Sciatic nerve (tissue), 2 donors: ENCODE measurements around the gene XPNPEP2. TPM values are rescaled to one million over a fixed set of nuclear protein-coding genes. Genes with fewer than 3 reads are reported as not detected.
"Not testable (repeated sequence)": the region's sequence is repeated elsewhere in the genome, so short reads cannot be mapped to it uniquely, and the experiment has no call there.

Source experiments
- ATAC-seq: fragments of 200-7000 bp; cut with Tn5 transposase; one replicate; pipeline ENCODE4 v1.9.1; 2020; ENCODE audit warnings: mild to moderate bottlenecking, moderate library complexity
- DNase-seq: peaks from one replicate; pipeline ENCODE4 v3.0.0-alpha.2; 2020; ENCODE audit warnings: low spot score
- intact Hi-C: fragments of 100-400 bp; cut with DNase I; formaldehyde crosslinking; loops from one replicate; pipeline ENCODE4 v1.14.2; 2022
- total RNA-seq: library from RNA; stranded (reverse); fragmentation: NEBNext Ultra II Directional; extraction: Animal tissue kit (Norgen Biotek cat#: 25700); gene quantifications from one replicate; pipeline ENCODE4 v1.2.1, GENCODE V29; 2021
- donor health status: DM: no; HTN: no; CAD: no.
- donor health status: DM: no; HTN: no; CAD: no.

Gene XPNPEP2
- total RNA-seq, 1 donor from 2014 or later: 6.6 TPM

- ATAC-seq, intact Hi-C loops, DNase-seq: not testable (repeated sequence)
Observed at GRCh38 chrX:129742759-129743152, 4.0 kb downstream of the XPNPEP2 start.

GRCh38 chrX:129743821-129744220 is 5.0 kb downstream of the XPNPEP2 start:
- DNase-seq (no peak), ATAC-seq (no peak)
- intact Hi-C loops: loop anchor here (1.0 kb wide), 1 partner anchor 50 kb away; no protein-coding TSS in a partner anchor

- DNase-seq: no peak
- intact Hi-C loops: loop anchor here (1.0 kb wide), 1 partner anchor 49 kb away; no protein-coding TSS in a partner anchor
- ATAC-seq: no peak
Observed at GRCh38 chrX:129744861-129745321, 6.1 kb downstream of the XPNPEP2 start.

- intact Hi-C loops: no loop called here
- no peak for ATAC-seq
- DNase-seq: no peak
Observed at GRCh38 chrX:129746557-129747470, 8.0 kb downstream of the XPNPEP2 start.

GRCh38 chrX:129747533-129747932 is 8.8 kb downstream of the XPNPEP2 start:
- DNase-seq (no peak), ATAC-seq (no peak)
- intact Hi-C loops: no loop called here

GRCh38 chrX:129748305-129748704 is 9.5 kb downstream of the XPNPEP2 start:
- ATAC-seq (peak; percentile 95), DNase-seq (no peak)
- intact Hi-C loops: no loop called here

- intact Hi-C loops: no loop called here
- ATAC-seq: no peak
- DNase-seq: no peak
Observed at GRCh38 chrX:129749069-129749468, 10.3 kb downstream of the XPNPEP2 start.

- DNase-seq (no peak), ATAC-seq (no peak)
- intact Hi-C loops: no loop called here
Observed at GRCh38 chrX:129750971-129751370, 12.2 kb downstream of the XPNPEP2 start.

GRCh38 chrX:129754056-129755024 is 15.6 kb downstream of the XPNPEP2 start:
- DNase-seq (no peak), ATAC-seq (no peak)
- intact Hi-C loops: no loop called here

GRCh38 chrX:129755779-129756650 is 17.2 kb downstream of the XPNPEP2 start:
- ATAC-seq (no peak), DNase-seq (no peak)
- intact Hi-C loops: no loop called here

- intact Hi-C loops: no loop called here
- ATAC-seq (peak; percentile 89), DNase-seq (no peak)
Observed at GRCh38 chrX:129759576-129760061, 20.8 kb downstream of the XPNPEP2 start.

GRCh38 chrX:129760155-129760554 is 21.4 kb downstream of the XPNPEP2 start:
- intact Hi-C loops: no loop called here

GRCh38 chrX:129760981-129761380 is 22.2 kb downstream of the XPNPEP2 start:
- ATAC-seq: no peak
- no peak for DNase-seq
- intact Hi-C loops: no loop called here

More at GRCh38 chrX:129760155-129760554, 21.4 kb downstream of the XPNPEP2 start:
- peak; percentile 21 for ATAC-seq
- DNase-seq: no peak

- intact Hi-C loops: no loop called here
- no peak for ATAC-seq
- DNase-seq: no peak
Observed at GRCh38 chrX:129761596-129761995, 22.8 kb downstream of the XPNPEP2 start.

GRCh38 chrX:129762448-129762847 is 23.7 kb downstream of the XPNPEP2 start:
- intact Hi-C loops: no loop called here
- no peak for ATAC-seq
- no peak for DNase-seq

- DNase-seq: no peak
- no peak for ATAC-seq
- intact Hi-C loops: no loop called here
Observed at GRCh38 chrX:129763666-129764065, 24.9 kb downstream of the XPNPEP2 start.

GRCh38 chrX:129768186-129768585 is 29.4 kb downstream of the XPNPEP2 start:
- ATAC-seq (no peak), DNase-seq (no peak)
- intact Hi-C loops: no loop called here
